PFSK-1 (cell line): ENCODE results near the gene CCSER1.

Experiments
- FOXP2 ChIP-seq: optimal IDR thresholded peaks from 2 replicates; pipeline ENCODE3; 2011; ENCODE audit warnings: borderline replicate concordance, control low read depth, inconsistent platforms; ENCODE audit not compliant: insufficient read depth; ENCODE audit errors: extremely low read length, extremely low read depth
- POLR2AphosphoS5 ChIP-seq: IDR thresholded peaks from 2 replicates; pipeline ENCODE4 v1.6.1; 2012; ENCODE audit warnings: low read depth, mild to moderate bottlenecking, control low read depth, low read length, moderate library complexity
- REST ChIP-seq, 2 experiments: IDR thresholded peaks; 2 replicates each; pipeline versions ENCODE4 v1.6.1 to v1.8.0; 2011 to 2012; ENCODE audit warnings: low read depth in 2 of 2, low read length in 2 of 2, control low read depth in 1 of 2, inconsistent platforms in 1 of 2, mild to moderate bottlenecking in 1 of 2, moderate library complexity in 1 of 2; ENCODE audit not compliant: insufficient read depth in 1 of 2
- SIN3A ChIP-seq: IDR thresholded peaks from 2 replicates; pipeline ENCODE4 v1.6.1; 2012; ENCODE audit warnings: mild to moderate bottlenecking, low read length, moderate library complexity, borderline replicate concordance; ENCODE audit not compliant: insufficient read depth
- TAF1 ChIP-seq: IDR thresholded peaks from 2 replicates; pipeline ENCODE4 v1.6.1; 2012; ENCODE audit warnings: low read length, control low read depth, borderline replicate concordance; ENCODE audit not compliant: insufficient read depth

Gene CCSER1

GRCh38 chr4:91113130-91113706 lies 986.0 kb downstream of the CCSER1 start:
- TF ChIP-seq POLR2AphosphoS5 (no peak), SIN3A (no peak), TAF1 (no peak), FOXP2 (no peak), REST (IDR thresholded peaks at IDR 0.05; ENCODE audit: insufficient read depth in 1 of 2, low read depth in 2 of 2, low read length in 2 of 2) (no peak)

- TF ChIP-seq REST (IDR thresholded peaks at IDR 0.05; ENCODE audit: insufficient read depth in 1 of 2, low read depth in 2 of 2, low read length in 2 of 2): no peak
- no peak for TF ChIP-seq SIN3A
- TF ChIP-seq FOXP2: no peak
- no peak for TF ChIP-seq POLR2AphosphoS5
- TF ChIP-seq TAF1: no peak
Measured at GRCh38 chr4:91114386-91114785, 987.2 kb downstream of the CCSER1 start.

GRCh38 chr4:91116861-91117260 lies 989.7 kb downstream of the CCSER1 start:
- TF ChIP-seq FOXP2: no peak
- no peak for TF ChIP-seq SIN3A
- TF ChIP-seq REST (IDR thresholded peaks at IDR 0.05; ENCODE audit: insufficient read depth in 1 of 2, low read depth in 2 of 2, low read length in 2 of 2): no peak
- TF ChIP-seq TAF1: no peak

GRCh38 chr4:91118597-91118996 lies 991.4 kb downstream of the CCSER1 start:
- TF ChIP-seq SIN3A (no peak), POLR2AphosphoS5 (no peak), TAF1 (no peak), REST (IDR thresholded peaks at IDR 0.05; ENCODE audit: insufficient read depth in 1 of 2, low read depth in 2 of 2, low read length in 2 of 2) (no peak), FOXP2 (no peak)

- TF ChIP-seq FOXP2: no peak
- TF ChIP-seq SIN3A: no peak
Measured at GRCh38 chr4:91123742-91124141, 996.5 kb downstream of the CCSER1 start.

- no peak for TF ChIP-seq FOXP2
- no peak for TF ChIP-seq POLR2AphosphoS5
- no peak for TF ChIP-seq REST (IDR thresholded peaks at IDR 0.05; ENCODE audit: insufficient read depth in 1 of 2, low read depth in 2 of 2, low read length in 2 of 2)
- TF ChIP-seq TAF1: no peak
- TF ChIP-seq SIN3A: no peak
Measured at GRCh38 chr4:91127192-91127591, 1000.0 kb downstream of the CCSER1 start.
